ENCODE results near the gene TNIK.

TNIK gene

DNA sequence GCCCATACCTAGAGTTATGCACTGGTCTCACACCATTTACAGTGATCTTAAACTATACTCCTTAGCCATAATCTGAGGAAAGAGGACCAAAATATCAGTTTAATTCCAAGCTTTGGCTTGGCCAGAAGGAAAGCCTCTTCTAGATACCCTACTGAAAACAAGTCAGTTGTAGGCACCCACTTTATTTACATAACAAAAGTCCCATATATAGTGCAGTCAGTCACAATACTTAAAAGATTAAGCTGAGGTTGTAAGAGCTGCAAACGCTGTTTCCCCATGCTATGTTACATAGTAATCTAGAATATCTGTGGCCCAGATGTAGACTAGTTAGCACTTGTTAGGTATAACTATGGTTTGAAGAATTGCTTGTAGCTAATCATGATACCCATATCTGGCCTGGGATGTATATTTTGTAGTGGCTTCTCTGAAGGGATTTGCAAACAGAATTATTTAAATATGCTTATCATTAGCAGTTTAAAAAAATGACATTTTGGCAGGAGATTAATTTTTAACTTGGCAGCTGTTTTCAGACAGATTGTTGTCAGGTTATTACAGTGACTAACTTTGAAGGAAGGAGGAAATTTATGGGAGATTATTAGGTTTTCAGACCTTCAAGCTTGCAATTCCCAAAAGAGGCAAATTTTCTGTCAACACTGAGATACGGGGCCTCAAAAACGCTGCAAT, 273.2 kb downstream of the TNIK start:
- no peaks in the 10 kb centered on the region for H3K9me3 ChIP-seq
- DNase-seq = no peak
- no peak overlapping the region for H3K4me3 ChIP-seq (ENCODE audit: low read depth, low read length)
- no peaks in the 10 kb centered on the region for H3K27me3 ChIP-seq
- peaks cover 4% of the 10 kb centered on the region for H3K4me1 ChIP-seq
- no peaks in the 10 kb centered on the region for H3K36me3 ChIP-seq
- TF ChIP-seq, protein P1, sequence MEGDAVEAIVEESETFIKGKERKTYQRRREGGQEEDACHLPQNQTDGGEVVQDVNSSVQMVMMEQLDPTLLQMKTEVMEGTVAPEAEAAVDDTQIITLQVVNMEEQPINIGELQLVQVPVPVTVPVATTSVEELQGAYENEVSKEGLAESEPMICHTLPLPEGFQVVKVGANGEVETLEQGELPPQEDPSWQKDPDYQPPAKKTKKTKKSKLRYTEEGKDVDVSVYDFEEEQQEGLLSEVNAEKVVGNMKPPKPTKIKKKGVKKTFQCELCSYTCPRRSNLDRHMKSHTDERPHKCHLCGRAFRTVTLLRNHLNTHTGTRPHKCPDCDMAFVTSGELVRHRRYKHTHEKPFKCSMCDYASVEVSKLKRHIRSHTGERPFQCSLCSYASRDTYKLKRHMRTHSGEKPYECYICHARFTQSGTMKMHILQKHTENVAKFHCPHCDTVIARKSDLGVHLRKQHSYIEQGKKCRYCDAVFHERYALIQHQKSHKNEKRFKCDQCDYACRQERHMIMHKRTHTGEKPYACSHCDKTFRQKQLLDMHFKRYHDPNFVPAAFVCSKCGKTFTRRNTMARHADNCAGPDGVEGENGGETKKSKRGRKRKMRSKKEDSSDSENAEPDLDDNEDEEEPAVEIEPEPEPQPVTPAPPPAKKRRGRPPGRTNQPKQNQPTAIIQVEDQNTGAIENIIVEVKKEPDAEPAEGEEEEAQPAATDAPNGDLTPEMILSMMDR (IDR thresholded peaks at IDR 0.05; ENCODE audit: low read depth, low read length) = no peak

DNA sequence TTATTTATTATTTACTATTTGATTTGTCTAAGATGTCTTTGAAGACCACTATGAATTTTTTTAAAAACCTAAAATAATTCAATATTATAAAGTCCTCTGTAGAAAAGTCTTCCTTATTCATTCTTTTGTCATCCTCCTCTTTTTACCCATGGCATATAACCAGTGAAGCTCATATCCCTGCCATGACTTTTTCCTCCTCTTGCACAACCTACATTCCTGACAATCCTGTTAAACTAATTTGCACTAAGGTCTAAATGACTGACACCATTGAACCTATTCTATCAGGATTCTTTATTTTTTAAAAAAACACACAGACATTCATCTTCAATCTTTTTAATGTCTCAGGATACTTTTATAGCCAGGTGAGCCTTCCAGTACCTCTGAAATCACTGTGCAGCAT, 273.8 kb downstream of the TNIK start:
- H3K36me3 ChIP-seq = no peaks in the 10 kb centered on the region
- no peaks in the 10 kb centered on the region for H3K9me3 ChIP-seq
- H3K4me1 ChIP-seq = peaks cover 3% of the 10 kb centered on the region; the same call in 1 of the 2 replicates
- no peak for DNase-seq
- TF ChIP-seq, protein P1 (IDR thresholded peaks at IDR 0.05; ENCODE audit: low read depth, low read length) = no peak
- no peak overlapping the region for H3K4me3 ChIP-seq (ENCODE audit: low read depth, low read length)
- no peaks in the 10 kb centered on the region for H3K27me3 ChIP-seq

DNA sequence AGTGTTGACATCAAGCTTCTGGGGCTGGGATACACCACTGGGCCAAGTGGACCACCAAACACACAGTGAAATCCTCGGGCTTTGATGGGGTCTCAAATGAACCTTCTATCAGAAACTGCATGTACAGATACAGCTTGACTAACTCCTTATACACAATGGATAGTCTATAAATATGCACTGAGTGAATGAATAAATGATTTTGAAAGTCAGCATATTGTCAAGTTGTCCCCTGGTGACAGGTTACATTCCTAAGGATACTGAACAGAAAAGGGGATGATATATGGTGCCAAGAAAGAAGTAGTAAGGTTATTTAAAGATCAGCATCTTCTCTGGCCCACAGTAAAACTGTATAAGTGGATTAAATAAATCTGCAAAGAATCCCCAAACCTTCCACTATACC, 274.2 kb downstream of the TNIK start:
- H3K4me1 ChIP-seq = peaks cover 2% of the 10 kb centered on the region; the same call in 1 of the 2 replicates
- H3K27me3 ChIP-seq = no peaks in the 10 kb centered on the region
- no peak for DNase-seq
- H3K9me3 ChIP-seq = no peaks in the 10 kb centered on the region
- no peak overlapping the region for H3K4me3 ChIP-seq (ENCODE audit: low read depth, low read length)
- TF ChIP-seq, protein P1 (IDR thresholded peaks at IDR 0.05; ENCODE audit: low read depth, low read length) = no peak
- no peaks in the 10 kb centered on the region for H3K36me3 ChIP-seq

DNA sequence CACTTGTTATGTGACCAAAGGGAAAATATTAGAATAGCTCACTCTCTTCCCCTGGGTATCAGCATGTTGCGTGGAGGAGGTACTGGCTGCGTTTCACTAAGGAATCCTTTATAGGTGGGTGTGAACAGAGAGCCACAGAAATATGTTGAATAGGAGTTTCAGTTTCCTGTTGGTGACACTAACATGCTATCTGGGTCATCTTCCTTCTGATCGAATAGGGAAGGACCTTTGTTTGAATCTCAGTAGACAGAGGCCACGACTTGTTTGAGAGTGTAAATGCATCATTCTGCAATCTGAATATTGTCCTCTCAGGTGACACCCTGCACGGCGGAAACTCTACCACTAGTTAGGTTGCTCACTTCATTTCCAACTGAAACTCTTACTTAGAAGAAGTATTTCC, 275.8 kb downstream of the TNIK start:
- TF ChIP-seq, protein P1 (IDR thresholded peaks at IDR 0.05; ENCODE audit: low read depth, low read length) = no peak
- no peaks in the 10 kb centered on the region for H3K36me3 ChIP-seq
- no peak overlapping the region for H3K4me3 ChIP-seq (ENCODE audit: low read depth, low read length)
- H3K4me1 ChIP-seq = no peaks in the 10 kb centered on the region
- H3K27me3 ChIP-seq = no peaks in the 10 kb centered on the region
- H3K9me3 ChIP-seq = no peaks in the 10 kb centered on the region
- DNase-seq = no peak

DNA sequence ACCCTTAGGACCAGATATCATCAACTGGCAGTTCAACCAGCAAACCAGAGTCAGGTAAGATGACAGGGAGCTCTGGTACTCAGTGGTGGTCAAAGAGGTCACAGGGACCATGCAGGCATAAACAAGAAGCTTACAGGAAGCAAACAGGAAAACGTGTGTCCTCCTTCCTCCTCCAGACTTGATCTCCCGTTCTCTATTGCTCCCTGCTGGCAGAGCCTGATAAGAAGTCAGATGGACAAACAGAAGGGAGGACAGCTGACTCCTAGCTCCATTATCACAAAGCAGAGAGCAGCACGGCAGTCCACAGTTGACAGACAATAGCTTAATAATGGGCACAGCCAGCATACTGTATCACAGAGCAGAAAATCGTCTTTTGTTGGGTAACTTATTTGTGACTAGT, 277.2 kb downstream of the TNIK start:
- Histone ChIP-seq H3K4me3 (ENCODE audit: low read depth, low read length) (no peak overlapping the region), H3K36me3 (no peaks in the 10 kb centered on the region), H3K27me3 (no peaks in the 10 kb centered on the region), H3K4me1 (no peaks in the 10 kb centered on the region), H3K9me3 (no peaks in the 10 kb centered on the region)
- TF ChIP-seq, protein P1 (IDR thresholded peaks at IDR 0.05; ENCODE audit: low read depth, low read length) = peak; percentile 21; the same call in 1 of the 2 replicates
- DNase-seq = no peak

DNA sequence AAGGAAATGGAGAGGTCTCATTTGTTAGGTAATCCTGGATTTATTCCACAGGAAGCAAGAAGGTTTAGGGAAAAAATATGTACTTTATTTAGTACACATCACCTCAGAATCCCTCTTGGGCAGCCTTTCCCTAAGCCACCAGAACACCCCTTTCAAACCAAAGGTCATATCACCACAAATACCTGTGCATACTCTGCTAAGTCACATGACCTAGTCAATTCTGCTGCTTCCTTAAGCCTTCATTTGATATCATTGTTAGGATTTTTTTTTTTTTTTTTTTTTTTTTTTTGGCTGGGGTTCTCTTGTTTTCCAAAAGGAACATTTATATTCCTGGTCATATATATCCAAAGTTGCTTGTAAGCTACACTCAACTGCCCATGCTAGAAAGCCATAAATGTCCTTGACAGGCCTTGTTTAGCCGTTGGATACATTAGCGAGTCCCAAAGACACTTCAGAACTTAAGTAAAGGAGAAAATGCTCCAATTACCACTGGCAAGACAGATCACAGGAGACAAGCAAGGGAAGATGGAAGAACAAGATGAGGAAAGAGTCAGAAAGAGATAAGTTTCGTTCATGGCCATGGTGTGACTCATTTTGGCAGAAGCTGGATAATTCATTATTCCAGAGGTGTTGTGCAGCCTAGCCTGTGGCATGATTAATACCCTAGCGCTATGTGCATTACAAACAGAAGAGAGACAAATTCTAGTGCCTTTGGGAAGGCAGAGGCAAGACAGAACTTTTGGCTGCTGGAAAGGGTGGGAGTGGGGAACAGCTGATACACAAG, 278.1 kb downstream of the TNIK start:
- no peaks in the 10 kb centered on the region for H3K36me3 ChIP-seq
- no peaks in the 10 kb centered on the region for H3K4me1 ChIP-seq
- TF ChIP-seq, protein P1 (IDR thresholded peaks at IDR 0.05; ENCODE audit: low read depth, low read length) = no peak
- no peaks in the 10 kb centered on the region for H3K9me3 ChIP-seq
- no peaks in the 10 kb centered on the region for H3K27me3 ChIP-seq
- DNase-seq = no peak
- no peak overlapping the region for H3K4me3 ChIP-seq (ENCODE audit: low read depth, low read length)
